ENCODE data around the gene FAM114A2. TPM values are rescaled to one million over a fixed set of nuclear protein-coding genes. Genes with fewer than 3 reads are reported as not detected.

Gene FAM114A2
- polyA plus RNA-seq, 1 of the 3 experiments (the other 2 are of a cell fraction) = 9.0 TPM

DNA sequence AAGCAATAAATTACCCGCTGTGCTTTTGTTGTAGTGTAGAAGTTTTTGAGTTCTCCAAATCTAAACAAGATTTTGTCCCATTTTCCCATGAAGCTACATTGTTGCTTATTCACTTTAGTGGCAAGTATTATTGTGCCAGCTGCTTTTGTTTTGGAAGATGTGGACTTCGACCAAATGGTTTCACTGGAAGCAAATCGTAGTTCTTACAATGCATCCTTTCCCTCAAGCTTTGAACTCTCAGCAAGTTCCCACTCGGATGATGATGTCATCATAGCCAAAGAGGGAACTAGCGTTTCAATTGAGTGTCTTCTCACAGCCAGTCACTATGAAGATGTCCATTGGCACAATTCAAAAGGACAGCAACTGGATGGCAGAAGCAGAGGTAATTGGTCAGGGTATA, 10.9 kb upstream of the FAM114A2 start:
- CTCF ChIA-PET = interaction anchor here (2.3 kb wide), 1 partner anchor 23 kb away, joined by 9 read pairs; no protein-coding TSS in a partner anchor
- Histone ChIP-seq H3K4me2 (no peak overlapping the region), H3K27me3 (ENCODE audit: insufficient read depth) (no peaks in the 10 kb centered on the region), H3K27ac (ENCODE audit: low read depth in 2 of 2, low read length in 1 of 2) (no peak overlapping the region), H3K9me2 (no peaks in the 10 kb centered on the region), H3K79me2 (ENCODE audit: insufficient read depth) (peaks cover 41% of the 10 kb centered on the region), H3K4me3 (ENCODE audit: low read depth in 2 of 2, low read length in 1 of 2) (no peak overlapping the region), H3K9ac (no peak overlapping the region), H2AFZ (ENCODE audit: low read depth) (no peak overlapping the region), H3F3A (replicated peaks; ENCODE audit: insufficient read depth) (no peaks in the 10 kb centered on the region), H3K4me1 (ENCODE audit: control insufficient read depth in 1 of 2, insufficient read depth in 2 of 2, low read depth in 1 of 2, low read length in 1 of 2) (no peaks in the 10 kb centered on the region; a peak in 1 of 4 replicates), H3K9me3 (no peaks in the 10 kb centered on the region), H4K20me1 (ENCODE audit: insufficient read depth) (peaks cover 12% of the 10 kb centered on the region), H3K36me3 (replicated peaks in 1 of 2; ENCODE audit: control insufficient read depth in 1 of 2, insufficient read depth in 2 of 2, low read length in 1 of 2) (peaks cover 38 to 82% of the 10 kb centered on the region in 2 experiments)
- POLR2A ChIA-PET = interaction anchor here (1.1 kb wide), 1 partner anchor 11 kb away, joined by 3 read pairs; the partner anchor contains the start of genes FAM114A2 and MFAP3
- no peak for DNase-seq
- 94% methylated on average over 5 of the region's 5 CpGs for WGBS (ENCODE audit: low lambda C conversion rate)
- TF ChIP-seq IRF3 (IDR thresholded peaks at IDR 0.05; ENCODE audit: low read depth, low read length) = no peak
- TF ChIP-seq RAD21 (IDR thresholded peaks at IDR 0.05; ENCODE audit: low read length) = no peak
- TF ChIP-seq, protein P1, sequence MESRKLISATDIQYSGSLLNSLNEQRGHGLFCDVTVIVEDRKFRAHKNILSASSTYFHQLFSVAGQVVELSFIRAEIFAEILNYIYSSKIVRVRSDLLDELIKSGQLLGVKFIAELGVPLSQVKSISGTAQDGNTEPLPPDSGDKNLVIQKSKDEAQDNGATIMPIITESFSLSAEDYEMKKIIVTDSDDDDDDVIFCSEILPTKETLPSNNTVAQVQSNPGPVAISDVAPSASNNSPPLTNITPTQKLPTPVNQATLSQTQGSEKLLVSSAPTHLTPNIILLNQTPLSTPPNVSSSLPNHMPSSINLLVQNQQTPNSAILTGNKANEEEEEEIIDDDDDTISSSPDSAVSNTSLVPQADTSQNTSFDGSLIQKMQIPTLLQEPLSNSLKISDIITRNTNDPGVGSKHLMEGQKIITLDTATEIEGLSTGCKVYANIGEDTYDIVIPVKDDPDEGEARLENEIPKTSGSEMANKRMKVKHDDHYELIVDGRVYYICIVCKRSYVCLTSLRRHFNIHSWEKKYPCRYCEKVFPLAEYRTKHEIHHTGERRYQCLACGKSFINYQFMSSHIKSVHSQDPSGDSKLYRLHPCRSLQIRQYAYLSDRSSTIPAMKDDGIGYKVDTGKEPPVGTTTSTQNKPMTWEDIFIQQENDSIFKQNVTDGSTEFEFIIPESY (IDR thresholded peaks at IDR 0.05; ENCODE audit: borderline replicate concordance, low read depth) = no peak
- no peak for TF ChIP-seq JUND (IDR thresholded peaks at IDR 0.05)
- TF ChIP-seq EP300 (IDR thresholded peaks at IDR 0.05; ENCODE audit: borderline replicate concordance in 1 of 2, low read depth in 1 of 2, low read length in 1 of 2) = no peak
- no peak for TF ChIP-seq GABPA (IDR thresholded peaks at IDR 0.05; ENCODE audit: low read depth)
- no peak for TF ChIP-seq NFIC (IDR thresholded peaks at IDR 0.05; ENCODE audit: borderline replicate concordance)
- TF ChIP-seq CHD2 (IDR thresholded peaks at IDR 0.05; ENCODE audit: low read length, partially characterized antibody) = no peak
- TF ChIP-seq REST (IDR thresholded peaks at IDR 0.05; ENCODE audit: low read depth, low read length) = no peak
- TF ChIP-seq USF2 (IDR thresholded peaks at IDR 0.05; ENCODE audit: borderline replicate concordance, low read depth, low read length) = no peak
- TF ChIP-seq MEF2A (IDR thresholded peaks at IDR 0.05; ENCODE audit: borderline replicate concordance, low read depth) = no peak
- TF ChIP-seq, protein P2, sequence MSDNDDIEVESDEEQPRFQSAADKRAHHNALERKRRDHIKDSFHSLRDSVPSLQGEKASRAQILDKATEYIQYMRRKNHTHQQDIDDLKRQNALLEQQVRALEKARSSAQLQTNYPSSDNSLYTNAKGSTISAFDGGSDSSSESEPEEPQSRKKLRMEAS (IDR thresholded peaks at IDR 0.05; ENCODE audit: low read depth) = no peak
- no peak for TF ChIP-seq TEAD4 (IDR thresholded peaks at IDR 0.05; ENCODE audit: borderline replicate concordance, insufficient read depth)
- TF ChIP-seq POLR2AphosphoS5 (IDR thresholded peaks at IDR 0.05; ENCODE audit: low read depth, low read length) = no peak
- TF ChIP-seq, protein P3, sequence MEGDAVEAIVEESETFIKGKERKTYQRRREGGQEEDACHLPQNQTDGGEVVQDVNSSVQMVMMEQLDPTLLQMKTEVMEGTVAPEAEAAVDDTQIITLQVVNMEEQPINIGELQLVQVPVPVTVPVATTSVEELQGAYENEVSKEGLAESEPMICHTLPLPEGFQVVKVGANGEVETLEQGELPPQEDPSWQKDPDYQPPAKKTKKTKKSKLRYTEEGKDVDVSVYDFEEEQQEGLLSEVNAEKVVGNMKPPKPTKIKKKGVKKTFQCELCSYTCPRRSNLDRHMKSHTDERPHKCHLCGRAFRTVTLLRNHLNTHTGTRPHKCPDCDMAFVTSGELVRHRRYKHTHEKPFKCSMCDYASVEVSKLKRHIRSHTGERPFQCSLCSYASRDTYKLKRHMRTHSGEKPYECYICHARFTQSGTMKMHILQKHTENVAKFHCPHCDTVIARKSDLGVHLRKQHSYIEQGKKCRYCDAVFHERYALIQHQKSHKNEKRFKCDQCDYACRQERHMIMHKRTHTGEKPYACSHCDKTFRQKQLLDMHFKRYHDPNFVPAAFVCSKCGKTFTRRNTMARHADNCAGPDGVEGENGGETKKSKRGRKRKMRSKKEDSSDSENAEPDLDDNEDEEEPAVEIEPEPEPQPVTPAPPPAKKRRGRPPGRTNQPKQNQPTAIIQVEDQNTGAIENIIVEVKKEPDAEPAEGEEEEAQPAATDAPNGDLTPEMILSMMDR (IDR thresholded peaks at IDR 0.05) = no peak
- TF ChIP-seq TCF12 (IDR thresholded peaks at IDR 0.05) = no peak
- no peak for TF ChIP-seq FOXM1 (IDR thresholded peaks at IDR 0.05; ENCODE audit: low read depth)
- TF ChIP-seq ELF1 (IDR thresholded peaks at IDR 0.05) = no peak

All from SK-N-SH (cell line).